ENCODE measurements around the gene TTC33.

TTC33 gene

DNA sequence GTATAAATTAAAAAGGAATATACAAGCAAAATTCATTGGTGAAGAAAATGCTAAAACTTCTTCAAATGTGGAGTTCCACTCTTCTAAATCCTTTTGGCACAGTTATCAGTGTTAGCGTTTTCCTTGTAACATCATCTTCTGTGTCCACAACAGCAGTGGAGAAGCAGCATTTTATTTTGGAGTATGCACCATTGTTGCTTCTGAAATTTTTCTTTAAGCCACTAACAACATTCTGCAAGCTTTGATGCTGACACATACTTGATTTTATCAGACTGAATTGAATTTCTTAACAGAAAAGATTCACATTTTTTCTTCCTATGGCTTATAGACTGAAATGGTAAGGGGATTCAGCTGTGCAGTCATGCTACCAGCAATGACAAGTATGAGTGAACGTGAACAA is 136.8 kb downstream of the TTC33 start:
- in situ Hi-C loops (cut with MboI; ENCODE audit: low sequenced_read_pairs, unreplicated experiment), result no loop called here
- TF ChIP-seq, protein P1, sequence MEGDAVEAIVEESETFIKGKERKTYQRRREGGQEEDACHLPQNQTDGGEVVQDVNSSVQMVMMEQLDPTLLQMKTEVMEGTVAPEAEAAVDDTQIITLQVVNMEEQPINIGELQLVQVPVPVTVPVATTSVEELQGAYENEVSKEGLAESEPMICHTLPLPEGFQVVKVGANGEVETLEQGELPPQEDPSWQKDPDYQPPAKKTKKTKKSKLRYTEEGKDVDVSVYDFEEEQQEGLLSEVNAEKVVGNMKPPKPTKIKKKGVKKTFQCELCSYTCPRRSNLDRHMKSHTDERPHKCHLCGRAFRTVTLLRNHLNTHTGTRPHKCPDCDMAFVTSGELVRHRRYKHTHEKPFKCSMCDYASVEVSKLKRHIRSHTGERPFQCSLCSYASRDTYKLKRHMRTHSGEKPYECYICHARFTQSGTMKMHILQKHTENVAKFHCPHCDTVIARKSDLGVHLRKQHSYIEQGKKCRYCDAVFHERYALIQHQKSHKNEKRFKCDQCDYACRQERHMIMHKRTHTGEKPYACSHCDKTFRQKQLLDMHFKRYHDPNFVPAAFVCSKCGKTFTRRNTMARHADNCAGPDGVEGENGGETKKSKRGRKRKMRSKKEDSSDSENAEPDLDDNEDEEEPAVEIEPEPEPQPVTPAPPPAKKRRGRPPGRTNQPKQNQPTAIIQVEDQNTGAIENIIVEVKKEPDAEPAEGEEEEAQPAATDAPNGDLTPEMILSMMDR (IDR thresholded peaks at IDR 0.05; ENCODE audit: borderline replicate concordance, control extremely low read depth, extremely low read depth, insufficient read depth, missing control alignments), result no peak
- no peak for DNase-seq (ENCODE audit: low spot score)

DNA sequence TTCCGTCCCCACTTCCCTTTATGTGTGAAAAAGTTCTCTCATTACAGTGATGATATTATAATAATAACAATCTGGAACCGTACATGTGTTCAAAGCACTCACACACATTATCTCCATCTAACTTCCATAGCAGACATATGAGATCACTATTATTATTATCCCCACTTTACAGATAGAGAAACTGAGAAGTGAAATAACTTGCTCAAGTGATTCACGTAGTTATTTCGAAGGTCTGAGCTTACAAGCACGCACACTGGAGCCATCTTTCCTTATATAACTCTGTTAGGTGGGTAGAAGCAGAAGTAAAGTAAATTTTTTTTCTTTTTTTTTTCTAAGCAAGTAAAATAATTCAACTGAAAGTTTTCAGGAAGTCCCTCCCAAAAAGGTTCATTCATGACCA is 139.0 kb downstream of the TTC33 start:
- TF ChIP-seq, protein P1 (IDR thresholded peaks at IDR 0.05; ENCODE audit: borderline replicate concordance, control extremely low read depth, extremely low read depth, insufficient read depth, missing control alignments), result no peak
- peak; percentile 6 for DNase-seq (ENCODE audit: low spot score)
- in situ Hi-C loops (cut with MboI; ENCODE audit: low sequenced_read_pairs, unreplicated experiment), result no loop called here

GRCh38 chr5:40615586-40616170 is 140.1 kb downstream of the TTC33 start:
- TF ChIP-seq, protein P1 (IDR thresholded peaks at IDR 0.05; ENCODE audit: borderline replicate concordance, control extremely low read depth, extremely low read depth, insufficient read depth, missing control alignments), result no peak
- in situ Hi-C loops (cut with MboI; ENCODE audit: low sequenced_read_pairs, unreplicated experiment), result no loop called here
- no peak for DNase-seq (ENCODE audit: low spot score)

- in situ Hi-C loops (cut with MboI; ENCODE audit: low sequenced_read_pairs, unreplicated experiment), result no loop called here
- no peak for DNase-seq (ENCODE audit: low spot score)
- TF ChIP-seq, protein P1 (IDR thresholded peaks at IDR 0.05; ENCODE audit: borderline replicate concordance, control extremely low read depth, extremely low read depth, insufficient read depth, missing control alignments), result no peak
Observed at GRCh38 chr5:40614923-40615585, 140.7 kb downstream of the TTC33 start.

GRCh38 chr5:40614466-40614865 is 141.3 kb downstream of the TTC33 start:
- in situ Hi-C loops (cut with MboI; ENCODE audit: low sequenced_read_pairs, unreplicated experiment), result no loop called here
- DNase-seq (ENCODE audit: low spot score), result no peak
- TF ChIP-seq, protein P1 (IDR thresholded peaks at IDR 0.05; ENCODE audit: borderline replicate concordance, control extremely low read depth, extremely low read depth, insufficient read depth, missing control alignments), result no peak

DNA sequence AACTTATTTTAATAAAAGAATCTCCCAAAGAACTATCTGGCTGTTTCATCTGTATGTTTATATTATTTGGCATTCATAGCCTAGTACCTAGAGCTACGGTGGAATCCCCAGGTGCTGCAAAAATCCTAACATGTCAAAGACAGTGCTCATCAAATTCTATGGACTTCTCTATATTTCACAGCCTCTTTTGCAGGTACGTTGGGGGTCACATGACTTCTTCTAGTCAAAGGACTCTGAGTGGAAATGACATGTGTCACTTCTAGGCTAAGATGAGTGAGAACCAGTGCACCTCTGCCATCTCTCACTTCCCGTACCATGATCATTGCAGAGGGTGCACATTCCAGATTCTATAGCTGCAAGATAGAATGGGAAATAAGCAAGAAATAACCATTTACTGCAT is 148.6 kb downstream of the TTC33 start:
- in situ Hi-C loops (cut with MboI; ENCODE audit: low sequenced_read_pairs, unreplicated experiment), result no loop called here
- TF ChIP-seq, protein P1 (IDR thresholded peaks at IDR 0.05; ENCODE audit: borderline replicate concordance, control extremely low read depth, extremely low read depth, insufficient read depth, missing control alignments), result no peak
- DNase-seq (ENCODE audit: low spot score), result no peak

All from GM13976 (cell line).